ENCODE results near the gene GPC6.

GRCh38 chr13:93872786-93873347 lies 646.3 kb downstream of the GPC6 start:
- TF ChIP-seq CTCF (IDR thresholded peaks at IDR 0.05; ENCODE audit: low read length) (no peak), EZH2 (optimal IDR thresholded peaks at IDR 0.05; ENCODE audit: low read depth, low read length) (no peak), EZH2phosphoT487 (IDR thresholded peaks at IDR 0.05; ENCODE audit: low read length) (no peak)
